ENCODE data around the gene ATG2A.

ATG2A gene

DNA sequence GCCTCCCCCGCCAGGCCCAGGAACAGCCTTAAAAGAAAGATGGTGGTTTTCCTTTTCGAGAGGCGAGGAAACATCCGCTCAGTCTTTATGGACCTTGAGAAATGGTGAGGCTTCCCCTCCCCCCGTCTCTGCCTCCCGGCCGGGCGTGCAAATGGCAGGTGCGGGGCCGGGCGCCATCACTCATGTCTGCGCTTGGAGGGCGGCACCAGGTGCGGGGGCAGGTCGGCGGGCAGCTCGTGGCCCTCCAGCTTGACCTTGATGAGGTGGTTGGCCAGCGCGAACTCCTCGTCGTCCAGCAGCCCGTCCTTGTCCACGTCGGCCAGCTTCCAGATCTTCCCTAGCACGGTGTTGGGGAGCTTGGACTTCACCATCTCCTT, 62.9 kb downstream of the ATG2A start:
- DNase-seq = no peak
- Histone ChIP-seq H3K27ac (ENCODE audit: low read length) (no peak overlapping the region), H3K36me3 (replicated peaks; ENCODE audit: insufficient read depth, low read length) (0 out of 2 replicates have a peak, but pooled peaks cover 5% of the 10 kb centered on the region), H3K27me3 (replicated peaks; ENCODE audit: insufficient read depth, low read length) (no peaks in the 10 kb centered on the region), H3K9me2 (replicated peaks; ENCODE audit: insufficient read depth, low read length) (no peaks in the 10 kb centered on the region), H4K20me1 (ENCODE audit: insufficient read depth, low read length) (no peaks in the 10 kb centered on the region), H3F3A (ENCODE audit: insufficient read depth, low read length) (peaks cover 29% of the 10 kb centered on the region), H3K4me3 (ENCODE audit: low read length) (no peak overlapping the region), H3K4me2 (ENCODE audit: low read depth, low read length) (no peak overlapping the region), H3K9ac (ENCODE audit: low read length) (no peak overlapping the region), H3K79me2 (ENCODE audit: low read length) (peaks cover 13% of the 10 kb centered on the region), H2AFZ (ENCODE audit: low read length) (no peak overlapping the region), H3K9me3 (replicated peaks; ENCODE audit: insufficient read depth, low read length) (no peaks in the 10 kb centered on the region), H3K4me1 (ENCODE audit: low read length) (peaks cover 48% of the 10 kb centered on the region)
- no peak for TF ChIP-seq EZH2phosphoT487 (IDR thresholded peaks at IDR 0.05; ENCODE audit: low read length)
- TF ChIP-seq EZH2 (optimal IDR thresholded peaks at IDR 0.05; ENCODE audit: low read depth, low read length) = no peak
- TF ChIP-seq, protein P1, sequence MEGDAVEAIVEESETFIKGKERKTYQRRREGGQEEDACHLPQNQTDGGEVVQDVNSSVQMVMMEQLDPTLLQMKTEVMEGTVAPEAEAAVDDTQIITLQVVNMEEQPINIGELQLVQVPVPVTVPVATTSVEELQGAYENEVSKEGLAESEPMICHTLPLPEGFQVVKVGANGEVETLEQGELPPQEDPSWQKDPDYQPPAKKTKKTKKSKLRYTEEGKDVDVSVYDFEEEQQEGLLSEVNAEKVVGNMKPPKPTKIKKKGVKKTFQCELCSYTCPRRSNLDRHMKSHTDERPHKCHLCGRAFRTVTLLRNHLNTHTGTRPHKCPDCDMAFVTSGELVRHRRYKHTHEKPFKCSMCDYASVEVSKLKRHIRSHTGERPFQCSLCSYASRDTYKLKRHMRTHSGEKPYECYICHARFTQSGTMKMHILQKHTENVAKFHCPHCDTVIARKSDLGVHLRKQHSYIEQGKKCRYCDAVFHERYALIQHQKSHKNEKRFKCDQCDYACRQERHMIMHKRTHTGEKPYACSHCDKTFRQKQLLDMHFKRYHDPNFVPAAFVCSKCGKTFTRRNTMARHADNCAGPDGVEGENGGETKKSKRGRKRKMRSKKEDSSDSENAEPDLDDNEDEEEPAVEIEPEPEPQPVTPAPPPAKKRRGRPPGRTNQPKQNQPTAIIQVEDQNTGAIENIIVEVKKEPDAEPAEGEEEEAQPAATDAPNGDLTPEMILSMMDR (IDR thresholded peaks at IDR 0.05; ENCODE audit: low read length) = no peak

DNA sequence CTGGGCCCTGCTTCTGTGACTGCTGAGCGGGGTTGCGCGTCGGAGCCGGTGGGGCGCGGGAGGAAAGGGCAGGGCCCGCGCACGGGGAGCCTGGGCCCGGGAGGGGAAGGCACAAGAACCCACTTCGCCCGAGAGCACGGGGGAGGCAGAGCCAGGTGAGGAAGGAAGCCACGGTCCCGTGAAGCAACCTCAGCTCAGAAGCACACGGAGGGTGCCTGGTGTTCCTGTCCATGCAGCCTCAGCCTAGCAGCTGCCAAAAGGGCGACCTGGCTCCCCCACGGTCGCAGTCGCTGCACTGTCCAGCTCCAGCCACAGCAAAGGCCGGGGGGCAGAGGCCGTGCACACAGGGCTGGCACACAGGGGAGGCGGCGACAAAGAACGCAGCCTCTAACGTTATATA, 63.3 kb downstream of the ATG2A start:
- no peaks in the 10 kb centered on the region for H3K27me3 ChIP-seq (replicated peaks; ENCODE audit: insufficient read depth, low read length)
- TF ChIP-seq, protein P1 (IDR thresholded peaks at IDR 0.05; ENCODE audit: low read length) = no peak
- TF ChIP-seq EZH2phosphoT487 (IDR thresholded peaks at IDR 0.05; ENCODE audit: low read length) = no peak
- no peak for TF ChIP-seq EZH2 (optimal IDR thresholded peaks at IDR 0.05; ENCODE audit: low read depth, low read length)
- H3F3A ChIP-seq (ENCODE audit: insufficient read depth, low read length) = peaks cover 25% of the 10 kb centered on the region
- H3K4me2 ChIP-seq (ENCODE audit: low read depth, low read length) = no peak overlapping the region
- H4K20me1 ChIP-seq (ENCODE audit: insufficient read depth, low read length) = no peaks in the 10 kb centered on the region
- peaks cover 9% of the 10 kb centered on the region for H3K79me2 ChIP-seq (ENCODE audit: low read length)
- peaks cover 48% of the 10 kb centered on the region for H3K4me1 ChIP-seq (ENCODE audit: low read length)
- no peak for DNase-seq
- no peaks in the 10 kb centered on the region for H3K9me2 ChIP-seq (replicated peaks; ENCODE audit: insufficient read depth, low read length)
- no peak overlapping the region for H3K4me3 ChIP-seq (ENCODE audit: low read length)
- H3K9ac ChIP-seq (ENCODE audit: low read length) = no peak overlapping the region
- H3K36me3 ChIP-seq (replicated peaks; ENCODE audit: insufficient read depth, low read length) = 0 out of 2 replicates have a peak, but pooled peaks cover 5% of the 10 kb centered on the region
- H3K9me3 ChIP-seq (replicated peaks; ENCODE audit: insufficient read depth, low read length) = no peaks in the 10 kb centered on the region
- H3K27ac ChIP-seq (ENCODE audit: low read length) = no peak overlapping the region
- H2AFZ ChIP-seq (ENCODE audit: low read length) = no peak overlapping the region

DNA sequence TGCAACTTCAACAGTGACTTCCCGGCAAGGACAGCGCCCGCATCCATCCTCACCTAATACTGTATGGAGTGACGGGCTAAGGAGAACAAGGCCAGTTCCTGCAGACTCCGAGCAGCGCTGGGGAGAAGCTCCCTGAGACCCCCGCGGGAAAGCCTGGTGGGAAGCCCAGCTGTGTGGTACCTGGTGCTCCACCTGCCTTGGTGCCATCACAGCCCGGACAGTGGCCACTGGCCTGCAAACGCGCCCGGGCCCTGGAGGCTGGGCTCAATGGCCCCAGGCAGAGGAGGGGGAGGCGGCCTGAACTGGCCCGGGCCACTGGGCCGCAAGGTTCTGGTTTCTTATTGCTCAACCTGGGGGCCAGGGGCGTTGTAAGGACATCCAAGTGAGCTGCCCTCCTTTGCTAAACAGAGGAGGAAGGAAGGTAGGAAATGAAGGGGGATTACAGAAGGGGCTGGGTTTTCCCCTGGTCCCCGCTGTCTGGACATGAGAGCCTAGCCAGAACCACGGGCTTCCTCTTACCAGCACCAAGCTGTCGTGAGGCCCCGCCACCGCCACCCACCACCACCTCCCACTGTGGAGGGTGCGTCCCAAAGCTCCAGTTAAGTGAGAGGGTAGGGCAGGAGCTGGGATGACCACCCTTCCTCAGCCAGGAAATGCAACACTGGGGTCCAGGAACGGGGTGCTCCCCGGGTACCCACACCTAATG, 64.1 kb downstream of the ATG2A start:
- Histone ChIP-seq H3K27ac (ENCODE audit: low read length) (peak overlapping the region; percentile 97), H3K4me1 (ENCODE audit: low read length) (peaks cover 50% of the 10 kb centered on the region), H2AFZ (ENCODE audit: low read length) (no peak overlapping the region), H3K9me3 (replicated peaks; ENCODE audit: insufficient read depth, low read length) (no peaks in the 10 kb centered on the region), H3K9me2 (replicated peaks; ENCODE audit: insufficient read depth, low read length) (no peaks in the 10 kb centered on the region), H3K4me3 (ENCODE audit: low read length) (no peak overlapping the region), H3K4me2 (ENCODE audit: low read depth, low read length) (peak overlapping the region; percentile 83; the same call in 1 of the 2 replicates), H3K79me2 (ENCODE audit: low read length) (peaks cover 4% of the 10 kb centered on the region), H4K20me1 (ENCODE audit: insufficient read depth, low read length) (no peaks in the 10 kb centered on the region), H3K36me3 (replicated peaks; ENCODE audit: insufficient read depth, low read length) (0 out of 2 replicates have a peak, but pooled peaks cover 5% of the 10 kb centered on the region), H3F3A (ENCODE audit: insufficient read depth, low read length) (peaks cover 22% of the 10 kb centered on the region), H3K9ac (ENCODE audit: low read length) (peak overlapping the region; percentile 80), H3K27me3 (replicated peaks; ENCODE audit: insufficient read depth, low read length) (no peaks in the 10 kb centered on the region)
- DNase-seq = no peak
- TF ChIP-seq, protein P1 (IDR thresholded peaks at IDR 0.05; ENCODE audit: low read length) = no peak
- TF ChIP-seq EZH2phosphoT487 (IDR thresholded peaks at IDR 0.05; ENCODE audit: low read length) (no peak), EZH2 (optimal IDR thresholded peaks at IDR 0.05; ENCODE audit: low read depth, low read length) (no peak)

Measured in MM.1S (cell line).